GM21825 (cell line): ENCODE measurements around the gene NAA40.

Experiments
- ATAC-seq: cut with Tn5 transposase; IDR thresholded peaks from one replicate; pipeline ENCODE4 v1.9.1; 2021; ENCODE audit warnings: mild to moderate bottlenecking, moderate library complexity; ENCODE audit not compliant: unreplicated experiment

Gene NAA40

GRCh38 chr11:64006398-64006797 lies 67.6 kb downstream of the NAA40 start:
- no peak for ATAC-seq
